HG03469 (cell line): ENCODE results near the gene SCN4A.
A peak's percentile ranks its signal among the peaks of the same experiment; 100 is the strongest.
"Not testable (repeated sequence)": the region's sequence is repeated elsewhere in the genome, so short reads cannot be mapped to it uniquely, and the experiment has no call there.

ENCODE experiments used
- ATAC-seq: cut with Tn5 transposase; IDR thresholded peaks from one replicate; pipeline ENCODE4 v1.9.1; 2021; ENCODE audit warnings: mild to moderate bottlenecking, moderate library complexity, moderate number of reproducible peaks; ENCODE audit not compliant: unreplicated experiment

The SCN4A gene

GRCh38 chr17:63939401-63939800, 33.3 kb downstream of the SCN4A start:
- ATAC-seq, result no peak

GRCh38 chr17:63937920-63938319, 34.8 kb downstream of the SCN4A start:
- no peak for ATAC-seq

DNA sequence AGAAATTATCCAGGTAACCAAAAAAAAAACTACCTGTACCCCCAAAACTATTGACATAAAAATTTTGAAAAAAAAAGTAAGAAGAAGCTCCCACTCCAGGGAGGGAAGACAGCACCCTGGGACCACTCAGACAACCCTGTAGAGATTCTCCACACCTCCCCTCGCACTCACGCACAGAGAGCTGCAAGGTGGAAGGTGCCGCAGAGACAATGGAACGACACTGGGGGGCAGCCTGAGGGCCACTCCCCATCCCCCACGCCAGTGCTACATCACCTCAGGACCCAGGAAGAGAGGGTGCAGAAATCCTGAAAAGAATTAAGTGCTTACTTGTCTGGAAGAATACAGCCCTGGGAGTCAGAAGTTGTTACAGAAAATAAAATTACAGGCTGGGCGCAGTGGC, 35.4 kb downstream of the SCN4A start:
- ATAC-seq, result no peak

- ATAC-seq, result no peak
These were observed 38.3 kb downstream of the SCN4A start for GRCh38 chr17:63934183-63935112.

DNA sequence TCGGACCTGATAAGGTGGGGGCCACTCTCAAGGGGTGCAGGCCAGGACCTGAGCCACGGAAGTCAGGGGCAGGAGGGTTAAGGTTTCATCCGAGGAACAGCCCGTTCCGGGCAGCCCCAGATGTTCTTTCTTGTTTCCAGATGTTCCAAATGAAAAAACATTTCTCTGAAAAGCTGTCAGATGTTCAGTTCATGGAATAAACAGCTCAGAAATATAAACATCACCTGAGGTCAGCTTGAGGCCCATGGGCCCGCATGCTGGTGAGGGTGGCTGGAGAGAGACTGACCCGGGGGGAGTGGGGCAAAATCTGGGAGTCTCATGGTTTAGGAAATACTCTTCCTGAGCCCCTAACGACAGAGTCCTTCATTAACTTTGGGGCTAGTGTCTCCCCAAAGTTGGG, 39.1 kb downstream of the SCN4A start:
- no peak for ATAC-seq

GRCh38 chr17:63932721-63933120, 40.0 kb downstream of the SCN4A start:
- peak; percentile 9 for ATAC-seq

GRCh38 chr17:63931981-63932561, 40.6 kb downstream of the SCN4A start, which contains the start of gene CD79B:
Gene CD79B (minus strand): TSS chr17:63932331. CDS start chr17:63932261, 70 bp downstream.
- ATAC-seq, result peak; percentile 35

DNA sequence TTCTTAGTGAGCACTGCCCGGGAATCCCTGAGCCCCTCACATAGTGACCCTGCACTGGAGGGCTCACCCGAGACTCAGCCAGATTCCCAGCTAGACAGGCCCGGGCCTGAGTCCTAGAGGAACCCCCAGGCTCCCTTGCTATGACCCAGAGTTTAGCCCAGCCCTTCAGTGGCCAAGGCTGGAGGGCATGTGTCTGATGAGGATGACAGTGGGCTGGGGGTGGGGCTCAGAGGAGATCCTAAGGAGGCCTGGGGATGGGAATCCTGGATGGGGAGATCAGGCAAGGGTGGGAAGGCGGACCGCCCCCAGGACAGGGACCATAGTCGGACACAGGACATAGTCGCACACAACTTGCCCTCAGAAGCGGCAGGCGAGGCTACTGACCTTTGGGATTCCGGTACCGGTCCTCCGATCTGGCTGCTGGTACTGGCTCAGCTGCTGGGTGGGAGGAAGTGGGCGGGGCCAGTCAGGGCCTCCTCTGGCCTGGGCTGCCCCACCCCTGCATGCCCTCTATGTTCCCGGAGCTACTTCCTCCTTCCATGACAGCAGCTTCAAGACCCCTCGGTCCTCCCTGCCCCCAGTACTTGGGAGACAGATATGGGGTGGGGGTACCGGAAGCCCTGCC, 41.7 kb downstream of the SCN4A start:
- ATAC-seq, result no peak

GRCh38 chr17:63929860-63930766, 42.6 kb downstream of the SCN4A start:
- no peak for ATAC-seq

- ATAC-seq, result no peak
These were observed 43.6 kb downstream of the SCN4A start for GRCh38 chr17:63928966-63929695.

DNA sequence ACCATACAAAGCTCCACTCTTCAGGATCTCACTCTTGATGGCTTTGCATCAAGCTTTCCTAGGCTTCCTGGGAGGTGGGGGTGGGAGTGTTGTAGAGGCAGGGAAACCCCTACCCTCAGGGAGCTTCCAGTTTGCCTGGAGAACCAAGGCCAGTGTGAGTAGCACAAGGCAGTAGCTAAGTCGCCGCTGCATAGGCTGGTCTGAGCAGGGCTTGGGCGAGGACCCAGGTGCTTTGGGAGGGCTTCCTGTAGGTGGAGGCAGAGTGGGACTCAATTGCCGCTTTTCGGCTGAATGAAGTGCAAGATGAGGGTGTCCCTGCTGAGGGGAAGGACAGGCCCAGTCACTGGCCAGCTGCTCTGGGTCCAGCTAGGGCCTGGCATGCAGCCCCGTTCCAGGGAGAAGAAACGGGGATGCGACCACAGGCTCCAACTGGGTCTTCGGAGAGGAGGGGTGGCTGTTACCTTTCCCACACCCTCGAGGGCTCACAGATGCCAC, 44.5 kb downstream of the SCN4A start:
- ATAC-seq, result no peak

GRCh38 chr17:63927464-63928171, 45.1 kb downstream of the SCN4A start:
- ATAC-seq, result no peak

DNA sequence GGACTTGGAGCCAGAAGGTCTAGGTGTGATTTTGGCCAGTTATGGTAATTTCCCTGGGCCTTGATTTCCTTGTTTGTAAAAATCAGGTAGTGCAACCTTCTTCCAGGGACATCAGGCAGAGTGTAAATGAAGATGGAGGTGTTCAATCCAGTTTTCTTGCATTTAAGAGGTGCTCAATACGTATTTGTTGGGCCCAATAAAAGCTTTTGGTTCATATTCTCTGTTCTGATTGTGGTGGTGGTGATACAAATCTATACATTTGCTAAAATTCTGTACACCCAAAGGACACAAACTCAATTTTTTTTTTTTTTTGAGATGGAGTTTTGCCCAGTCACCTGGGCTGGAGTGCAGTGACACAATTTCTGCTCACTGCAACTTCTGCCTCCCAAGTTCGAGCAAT, 46.6 kb downstream of the SCN4A start:
- ATAC-seq, result no peak

- no peak for ATAC-seq
These were observed 47.1 kb downstream of the SCN4A start for GRCh38 chr17:63925615-63926014.

- not testable (repeated sequence) for ATAC-seq
These were observed 50.3 kb downstream of the SCN4A start for GRCh38 chr17:63922402-63922801.

- ATAC-seq, result not testable (repeated sequence)
These were observed 51.9 kb downstream of the SCN4A start for GRCh38 chr17:63920779-63921178.

- not testable (repeated sequence) for ATAC-seq
These were observed 52.7 kb downstream of the SCN4A start for GRCh38 chr17:63920050-63920449.

DNA sequence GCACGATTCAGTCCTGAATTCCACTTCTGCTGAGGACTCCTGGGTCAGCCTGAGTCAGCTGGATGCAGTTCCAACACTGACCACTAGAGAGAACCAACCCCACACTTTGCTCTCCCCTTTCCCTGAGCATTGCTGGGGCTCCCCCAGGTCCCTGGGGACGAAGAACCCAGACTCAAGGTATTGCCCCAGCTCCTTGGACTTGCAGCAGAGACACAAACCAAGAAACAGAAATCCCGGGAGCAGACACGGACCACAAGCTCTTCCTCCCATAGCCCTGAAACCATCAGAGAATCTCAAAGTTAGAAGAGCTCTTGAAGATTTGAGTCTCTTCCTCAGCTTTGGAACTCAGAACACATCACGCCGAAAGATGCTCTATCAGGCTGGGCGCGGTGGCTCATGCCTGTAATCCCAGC, 53.4 kb downstream of the SCN4A start:
- no peak for ATAC-seq

GRCh38 chr17:63918789-63919305, 53.9 kb downstream of the SCN4A start, which contains the start of gene GH1:
Gene GH1 (minus strand): TSS chr17:63918839. CDS start chr17:63918776, 63 bp downstream.
- ATAC-seq, result not testable (repeated sequence)
